Airway epithelial cell (primary cell): ENCODE measurements around the gene GBX1. TPM values are rescaled to one million over a fixed set of nuclear protein-coding genes. Genes with fewer than 3 reads are reported as not detected.

Experiments used
- total RNA-seq: library from RNA; depleted of rRNA; stranded (reverse); fragments of >200 nt; gene quantifications from 2 replicates; pipeline ENCODE4 v1.2.3, GENCODE V29; 2015

GBX1 gene
- not detected in 2 replicates for total RNA-seq

DNA sequence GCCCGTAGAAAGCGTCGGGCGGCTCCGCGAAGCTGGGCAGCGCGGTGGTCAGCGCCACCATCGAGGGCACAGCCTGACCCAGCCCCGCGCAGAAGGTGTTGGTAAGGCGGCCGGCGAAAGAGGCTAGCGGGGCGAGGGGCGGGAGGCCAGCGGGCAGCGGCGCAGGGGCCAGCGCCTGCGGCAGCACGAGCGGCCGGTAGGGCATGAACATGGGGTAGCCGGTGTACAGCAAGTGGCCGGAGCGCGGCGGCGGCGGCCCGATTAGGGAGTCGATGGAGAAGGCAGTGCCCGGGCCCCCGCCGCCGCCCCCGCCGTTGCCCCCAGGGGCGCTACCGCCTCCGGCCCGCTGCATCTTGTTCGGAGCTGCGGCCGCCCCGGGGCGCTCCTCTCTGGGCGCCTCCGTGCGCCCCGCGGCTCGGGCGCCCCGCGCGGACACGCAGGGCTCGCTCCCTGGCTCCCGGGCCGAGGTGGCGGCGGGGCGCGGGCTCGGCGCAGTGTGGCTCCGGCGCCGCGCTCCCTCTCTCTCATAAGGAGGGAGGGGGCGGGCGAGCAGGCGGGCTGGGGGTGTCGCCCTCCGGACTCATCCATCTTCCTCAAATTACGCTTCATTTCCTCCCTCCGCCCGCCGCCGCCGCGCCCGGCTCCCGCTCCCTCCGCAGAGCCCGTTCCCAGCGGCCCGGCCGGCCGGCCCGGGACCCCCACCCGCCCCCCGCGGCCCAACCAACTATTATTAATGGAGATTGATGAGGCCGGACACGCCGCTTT lies at the start of gene GBX1:
Gene GBX1, minus strand, starts transcription at position 498 of the 765 bp plus-strand sequence. Its CDS starts 146 bp downstream, at position 352.

GRCh38 chr7:151210087-151210854 lies 42.8 kb upstream of the GBX1 start, which contains the start of gene H2BK1:
TSS of gene H2BK1 (minus strand) at chr7:151210488. CDS start at chr7:151210318, 170 bp downstream.

GRCh38 chr7:151186640-151187408 lies 19.3 kb upstream of the GBX1 start, which contains the start of gene ASB10:
TSS of gene ASB10 (minus strand) at chr7:151187250. CDS start at chr7:151187130, 120 bp downstream.

Other genes with a start within 250 kb of the GBX1 start
- gene KCNH2, start 189.4 kb downstream of the GBX1 start, total RNA-seq: 0.07 TPM in 1 of 2 replicates, not detected in the other
- gene NOS3, start 176.7 kb downstream of the GBX1 start, total RNA-seq: 0.49 and 0.51 TPM in 2 replicates
- not detected in 2 replicates for gene ATG9B, start 143.2 kb downstream of the GBX1 start, total RNA-seq
- 30.5 and 38.6 TPM in 2 replicates for gene ABCB8, start 139.2 kb downstream of the GBX1 start, total RNA-seq
- gene ASIC3, start 119.2 kb downstream of the GBX1 start, total RNA-seq: 0.14 TPM in 1 of 2 replicates, not detected in the other
- 17.0 and 17.4 TPM in 2 replicates for gene CDK5, start 109.8 kb downstream of the GBX1 start, total RNA-seq
- gene SLC4A2, start 108.1 kb downstream of the GBX1 start, total RNA-seq: 55.0 and 69.0 TPM in 2 replicates
- 54.4 and 59.1 TPM in 2 replicates for gene FASTK, start 86.9 kb downstream of the GBX1 start, total RNA-seq
- 45.3 and 59.7 TPM in 2 replicates for gene TMUB1, start 84.2 kb downstream of the GBX1 start, total RNA-seq
- gene AGAP3, start 81.2 kb downstream of the GBX1 start, total RNA-seq: 85.1 and 99.0 TPM in 2 replicates
- not detected in 2 replicates for gene ASB10, start 19.6 kb upstream of the GBX1 start, total RNA-seq
- gene H2BK1, start 42.8 kb upstream of the GBX1 start, total RNA-seq: not detected in 2 replicates
- gene ABCF2, start 59.5 kb upstream of the GBX1 start, total RNA-seq: 42.6 and 62.3 TPM in 2 replicates
- 39.0 and 40.6 TPM in 2 replicates for gene CHPF2, start 64.8 kb upstream of the GBX1 start, total RNA-seq
- 3.7 and 8.1 TPM in 2 replicates for gene SMARCD3, start 81.0 kb upstream of the GBX1 start, total RNA-seq
- 25.6 and 31.9 TPM in 2 replicates for gene NUB1, start 174.1 kb upstream of the GBX1 start, total RNA-seq
- 0.14 and 1.8 TPM in 2 replicates for gene WDR86, start 242.3 kb upstream of the GBX1 start, total RNA-seq